Gastroesophageal sphincter (tissue), 4 donors: ENCODE data around the gene ZNF516. TPM values are rescaled to one million over a fixed set of nuclear protein-coding genes. Genes with fewer than 3 reads are reported as not detected.

Experiments
- ATAC-seq: fragments of 150-250 bp; one replicate; pipeline ENCODE4 v1.9.1; 2016; ENCODE audit warnings: mild to moderate bottlenecking, moderate library complexity
- H3K27ac ChIP-seq, 4 donors: fragments of 200-600 bp; sonication (generic) in 3 of 4; 1 replicate in 3 of 4; 2 replicates in 1 of 4; pipeline ENCODE4 v1.5.1; 2016 to 2019
- H3K27me3 ChIP-seq: fragments of 200-600 bp; sonication (generic); one replicate; pipeline ENCODE4 v1.5.1; 2019
- H3K36me3 ChIP-seq, 2 donors: fragments of 200-600 bp; sonication (generic); one replicate each; pipeline ENCODE4 v1.5.1; 2019; ENCODE audit warnings: control low read depth in 1 of 2
- H3K4me1 ChIP-seq, 3 donors: fragments of 200-600 bp; sonication (generic); 1 replicate in 2 of 3; 2 replicates in 1 of 3; pipeline ENCODE4 v1.5.1; 2016 to 2019; ENCODE audit warnings: control low read depth in 2 of 3
- H3K4me3 ChIP-seq, 2 donors: fragments of 200-600 bp; sonication (generic); one replicate each; pipeline ENCODE4 v1.5.1; 2019; ENCODE audit warnings: mild to moderate bottlenecking in 1 of 2, moderate library complexity in 1 of 2
- H3K9me3 ChIP-seq, 3 donors: fragments of 200-600 bp; sonication (generic); one replicate each; pipeline ENCODE4 v1.5.1; 2017 to 2019; ENCODE audit warnings: control low read depth in 2 of 3
- EP300 ChIP-seq: sonication (generic); formaldehyde crosslinking; IDR thresholded peaks from one replicate; pipeline ENCODE4 v1.6.1; 2017; ENCODE audit warnings: antibody characterized with exemption, mild to moderate bottlenecking
- POLR2A ChIP-seq, 2 donors: fragments of 450-650 bp; IDR thresholded peaks; one replicate each; pipeline ENCODE4 v1.6.1; 2017; ENCODE audit warnings: antibody characterized with exemption in 2 of 2, mild to moderate bottlenecking in 2 of 2, moderate library complexity in 1 of 2
- POLR2AphosphoS5 ChIP-seq: sonication (generic); formaldehyde crosslinking; IDR thresholded peaks from one replicate; pipeline ENCODE4 v1.6.1; 2017; ENCODE audit warnings: antibody characterized with exemption
- WGBS, 2 donors: methylation state at CpG; one replicate each; pipeline ENCODE4 v1.1.5; 2018; ENCODE audit warnings: low coverage in 1 of 2; 5-methylcytosine and 5-hydroxymethylcytosine counted together
- total RNA-seq, 4 donors: library from RNA; depleted of rRNA; stranded (reverse); fragments of >200 nt; gene quantifications; one replicate each; pipeline ENCODE4 v1.1.0, GENCODE V29; 2016
- TF ChIP-seq, protein P1 (sequence below), 4 experiments: fragments of 200-600 bp in 2 of 4; fragments of 450-650 bp in 2 of 4; sonication (generic) in 1 of 4; IDR thresholded peaks; one replicate each; pipeline ENCODE4 v1.5.1; 2017 to 2019; ENCODE audit warnings: antibody characterized with exemption in 4 of 4, mild to moderate bottlenecking in 2 of 4, moderate library complexity in 2 of 4

ZNF516 gene
- total RNA-seq, 4 donors from 2014 or later: 17.8 to 43.8 (median 29.9) TPM

DNA sequence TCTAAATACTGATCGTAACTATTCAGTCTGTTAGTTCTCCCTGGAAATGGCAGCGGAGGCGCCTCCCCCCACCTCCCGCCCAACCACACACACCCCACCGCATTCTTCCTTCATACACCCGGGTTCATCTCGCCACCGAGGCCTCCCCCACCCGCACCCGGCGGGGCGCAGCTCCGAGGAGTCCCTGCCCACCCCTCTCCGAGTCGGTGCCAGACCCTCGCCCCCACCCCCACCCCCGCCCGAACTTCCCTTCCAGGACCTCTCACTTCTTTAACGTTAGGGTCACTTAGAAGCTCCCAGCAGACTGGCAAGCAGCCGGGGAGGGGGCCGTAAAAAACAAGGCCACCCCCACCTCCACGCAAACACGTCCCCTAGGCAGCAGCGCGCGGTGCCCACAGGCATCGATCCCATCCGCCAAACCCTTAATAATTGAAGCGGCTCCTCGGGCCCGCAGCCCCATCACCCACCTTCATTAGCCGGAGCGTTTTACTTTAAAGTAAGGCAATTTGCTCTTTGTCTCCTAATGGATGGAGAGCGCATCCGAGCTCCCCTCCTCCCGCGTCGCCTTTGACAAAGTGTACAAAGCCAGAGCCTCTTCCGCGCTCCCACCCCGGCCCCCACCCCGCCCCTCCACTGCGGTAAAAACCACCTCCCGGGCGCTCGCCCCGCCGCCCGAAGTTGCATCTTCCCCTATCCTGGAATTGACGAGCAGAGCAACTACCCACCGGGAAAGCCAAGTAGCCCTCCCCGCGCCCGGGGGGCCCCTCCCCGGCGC lies 624 bp downstream of the ZNF516 start:
- ATAC-seq: no peak
- Histone ChIP-seq H3K9me3 (no peaks in the 10 kb centered on the region), H3K27me3 (no peaks in the 10 kb centered on the region), H3K27ac (peak overlapping the region; percentile 91 to 94 (median 92)), H3K36me3 (no peaks in the 10 kb centered on the region), H3K4me3 (peak overlapping the region; percentile 63 to 88), H3K4me1 (peaks cover 0 to 27% (median 4%) of the 10 kb centered on the region in 3 donors)
- 0% methylated on average over 9 to 13 of the region's 56 CpGs for WGBS, 2 donors
- TF ChIP-seq, protein P1, sequence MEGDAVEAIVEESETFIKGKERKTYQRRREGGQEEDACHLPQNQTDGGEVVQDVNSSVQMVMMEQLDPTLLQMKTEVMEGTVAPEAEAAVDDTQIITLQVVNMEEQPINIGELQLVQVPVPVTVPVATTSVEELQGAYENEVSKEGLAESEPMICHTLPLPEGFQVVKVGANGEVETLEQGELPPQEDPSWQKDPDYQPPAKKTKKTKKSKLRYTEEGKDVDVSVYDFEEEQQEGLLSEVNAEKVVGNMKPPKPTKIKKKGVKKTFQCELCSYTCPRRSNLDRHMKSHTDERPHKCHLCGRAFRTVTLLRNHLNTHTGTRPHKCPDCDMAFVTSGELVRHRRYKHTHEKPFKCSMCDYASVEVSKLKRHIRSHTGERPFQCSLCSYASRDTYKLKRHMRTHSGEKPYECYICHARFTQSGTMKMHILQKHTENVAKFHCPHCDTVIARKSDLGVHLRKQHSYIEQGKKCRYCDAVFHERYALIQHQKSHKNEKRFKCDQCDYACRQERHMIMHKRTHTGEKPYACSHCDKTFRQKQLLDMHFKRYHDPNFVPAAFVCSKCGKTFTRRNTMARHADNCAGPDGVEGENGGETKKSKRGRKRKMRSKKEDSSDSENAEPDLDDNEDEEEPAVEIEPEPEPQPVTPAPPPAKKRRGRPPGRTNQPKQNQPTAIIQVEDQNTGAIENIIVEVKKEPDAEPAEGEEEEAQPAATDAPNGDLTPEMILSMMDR (IDR thresholded peaks at IDR 0.05): no peak
- TF ChIP-seq POLR2AphosphoS5 (no peak), EP300 (no peak), POLR2A (IDR thresholded peaks at IDR 0.05) (no peak)

DNA sequence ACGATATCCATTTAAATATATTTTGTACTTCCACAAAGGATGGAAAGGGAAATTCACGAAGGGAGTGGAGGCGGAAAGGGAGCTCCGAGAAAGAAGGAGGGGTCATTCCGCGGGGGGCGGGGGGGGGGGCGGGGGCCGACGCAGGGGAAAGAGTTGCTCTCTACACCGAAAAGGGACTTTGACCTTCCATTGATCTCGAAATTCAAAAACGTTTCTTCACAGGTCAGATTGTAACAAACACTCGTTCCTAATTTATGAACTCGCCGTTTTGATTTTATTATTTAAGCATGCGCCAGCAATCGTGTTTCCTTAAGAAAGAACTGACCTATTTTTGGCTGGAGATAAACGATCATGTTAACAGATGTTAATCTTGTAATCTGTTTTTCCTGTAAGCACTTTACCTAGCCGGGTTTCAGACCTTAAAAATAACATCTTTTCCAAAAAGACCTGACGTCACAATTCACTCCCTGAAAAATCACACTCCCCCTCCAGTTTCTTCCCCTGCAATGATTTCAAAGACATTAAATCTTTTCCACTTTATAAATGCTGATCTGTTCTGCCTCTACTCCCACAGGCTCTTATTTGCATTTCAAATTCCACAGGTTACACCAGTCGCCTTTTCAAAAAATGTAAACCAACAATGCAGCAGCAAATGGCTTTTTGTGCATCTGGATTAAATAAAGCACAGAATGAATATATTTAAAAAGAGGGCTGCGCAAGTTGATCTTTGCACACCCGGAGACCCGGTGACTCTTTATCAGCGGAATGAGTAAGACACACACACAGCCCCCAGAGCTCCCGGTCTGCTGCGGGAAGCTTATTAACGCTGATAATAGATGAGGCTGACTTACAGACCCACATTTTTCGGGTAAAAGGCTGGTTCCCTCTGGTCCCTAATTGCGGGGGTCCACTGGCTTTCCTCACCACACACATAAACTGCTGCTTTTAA lies 1.6 kb downstream of the ZNF516 start:
- Histone ChIP-seq H3K4me3 (peak overlapping the region; percentile 63 to 88), H3K27ac (peak overlapping the region; percentile 91 to 94 (median 92)), H3K36me3 (no peaks in the 10 kb centered on the region), H3K9me3 (no peaks in the 10 kb centered on the region), H3K4me1 (peaks cover 0 to 37% (median 4%) of the 10 kb centered on the region in 3 donors), H3K27me3 (no peaks in the 10 kb centered on the region)
- 0% methylated on average over 16 to 30 of the region's 31 CpGs for WGBS, 2 donors
- TF ChIP-seq POLR2A (IDR thresholded peaks at IDR 0.05) (no peak), EP300 (no peak), POLR2AphosphoS5 (no peak)
- TF ChIP-seq, protein P1 (IDR thresholded peaks at IDR 0.05): no peak
- no peak for ATAC-seq

DNA sequence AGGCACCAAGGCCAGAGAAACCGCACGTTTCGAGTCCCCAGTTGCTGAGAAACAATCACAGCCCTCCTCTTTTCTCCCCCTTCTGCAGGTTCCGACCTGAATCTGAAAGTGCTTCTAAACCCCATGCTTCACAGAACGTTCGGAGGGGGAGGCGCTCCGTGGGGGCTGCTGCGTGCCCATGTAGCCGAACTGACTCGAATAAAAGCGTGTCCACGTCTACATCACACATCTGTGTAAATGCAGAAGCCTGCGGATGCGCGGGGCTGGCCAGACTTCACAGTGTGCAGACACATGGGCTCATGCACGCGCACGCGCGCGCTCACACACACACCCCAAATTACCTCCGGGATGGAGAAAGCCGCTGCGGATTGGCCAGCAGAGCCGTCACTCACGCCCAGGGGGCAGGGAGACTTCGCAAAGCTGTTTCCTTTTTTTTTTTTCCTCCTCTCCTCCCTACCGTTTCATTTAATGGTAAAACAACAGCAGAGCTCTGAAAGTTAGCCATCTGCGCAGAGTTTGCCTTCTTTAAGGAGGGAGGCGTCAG lies 2.3 kb downstream of the ZNF516 start:
- WGBS, 2 donors: 0% methylated on average over 8 to 15 of the region's 31 CpGs
- peak; percentile 84 for ATAC-seq
- Histone ChIP-seq H3K4me1 (peaks cover 0 to 44% (median 9%) of the 10 kb centered on the region in 3 donors), H3K4me3 (peak overlapping the region; percentile 63 to 88), H3K36me3 (no peaks in the 10 kb centered on the region), H3K27ac (peak overlapping the region; percentile 91 to 94 (median 92)), H3K9me3 (no peaks in the 10 kb centered on the region), H3K27me3 (no peaks in the 10 kb centered on the region)
- TF ChIP-seq POLR2A (IDR thresholded peaks at IDR 0.05): peak in 1 of 2 donors; percentile 27
- TF ChIP-seq, protein P1 (IDR thresholded peaks at IDR 0.05): no peak
- peak; percentile 42 for TF ChIP-seq POLR2AphosphoS5

DNA sequence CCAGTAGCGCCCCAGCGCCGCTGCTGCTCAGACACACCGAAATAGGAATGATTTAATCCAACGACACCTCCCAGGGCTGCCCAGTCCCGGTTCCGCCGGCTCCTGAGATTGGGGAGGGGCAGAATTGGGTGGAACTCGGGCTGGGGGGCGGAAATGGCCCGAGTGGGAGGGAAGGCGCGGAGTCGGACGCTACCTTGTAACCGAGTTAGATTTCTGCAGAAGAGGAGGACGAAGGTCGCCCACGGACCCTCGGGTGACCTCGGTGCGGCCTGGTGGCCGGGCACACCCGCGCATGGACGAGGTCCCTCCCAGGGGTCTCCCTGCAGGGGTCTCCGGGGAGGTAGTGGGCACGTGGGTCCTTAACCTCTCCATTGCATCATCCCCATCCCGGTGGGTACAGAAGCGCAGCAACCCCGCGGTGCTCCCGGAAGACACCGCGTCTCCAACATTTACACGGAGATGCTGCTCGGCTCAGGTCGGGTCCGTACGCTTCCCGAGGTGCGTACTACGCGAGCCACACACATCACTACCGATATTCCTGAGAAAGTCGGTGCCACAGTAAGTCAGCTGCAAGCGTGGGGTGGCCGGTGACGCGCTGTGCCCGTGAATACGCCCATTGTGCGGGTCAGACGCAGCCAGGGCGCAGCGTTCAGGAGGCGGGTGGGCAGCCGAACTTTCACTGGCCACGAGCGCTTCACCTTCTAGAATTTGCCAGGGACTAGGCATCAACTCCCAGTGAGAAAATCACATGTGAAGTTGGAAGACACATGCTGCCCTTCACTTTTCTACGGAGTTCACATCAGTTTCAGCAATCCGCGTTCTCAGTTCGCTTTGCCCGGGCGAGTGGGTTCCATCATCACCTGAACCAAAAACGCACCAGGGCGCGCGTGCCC lies 3.0 kb downstream of the ZNF516 start:
- H3K4me3 ChIP-seq: peak overlapping the region; percentile 63 to 88
- peak; percentile 21 for ATAC-seq
- no peaks in the 10 kb centered on the region for H3K36me3 ChIP-seq
- H3K27ac ChIP-seq: peak overlapping the region; percentile 91 to 94 (median 92)
- 0 to 1% methylated on average over 6 to 27 of the region's 70 CpGs for WGBS, 2 donors
- H3K9me3 ChIP-seq: no peaks in the 10 kb centered on the region
- H3K27me3 ChIP-seq: no peaks in the 10 kb centered on the region
- H3K4me1 ChIP-seq: peaks cover 0 to 51% (median 10%) of the 10 kb centered on the region in 3 donors
- TF ChIP-seq EP300 (no peak), POLR2AphosphoS5 (peak; percentile 44), POLR2A (IDR thresholded peaks at IDR 0.05) (peak; percentile 12 to 22)
- TF ChIP-seq, protein P1 (IDR thresholded peaks at IDR 0.05): peak in 1 of 4 experiments; percentile 3
